HFF-Myc (cell line): Measurements from ENCODE around the gene CCNL1.

Experiments used
- DNase-seq: peaks from one replicate; pipeline ENCODE4 v3.0.0-alpha.2; 2011; ENCODE audit warnings: low read depth; ENCODE audit errors: extremely low read depth
- H3K4me3 ChIP-seq: replicated peaks from 2 replicates; pipeline ENCODE4 v1.5.1; 2011; ENCODE audit warnings: low read depth, mild to moderate bottlenecking, control low read depth, low read length
- CTCF ChIP-seq: IDR thresholded peaks from 2 replicates; pipeline ENCODE4 v1.5.1; 2012; ENCODE audit warnings: mild to moderate bottlenecking, low read depth, low read length, control low read depth; ENCODE audit errors: missing control alignments

CCNL1 gene

GRCh38 chr3:157099326-157100095 lies 60.4 kb downstream of the CCNL1 start:
- no peak for TF ChIP-seq CTCF
- DNase-seq = no peak

DNA sequence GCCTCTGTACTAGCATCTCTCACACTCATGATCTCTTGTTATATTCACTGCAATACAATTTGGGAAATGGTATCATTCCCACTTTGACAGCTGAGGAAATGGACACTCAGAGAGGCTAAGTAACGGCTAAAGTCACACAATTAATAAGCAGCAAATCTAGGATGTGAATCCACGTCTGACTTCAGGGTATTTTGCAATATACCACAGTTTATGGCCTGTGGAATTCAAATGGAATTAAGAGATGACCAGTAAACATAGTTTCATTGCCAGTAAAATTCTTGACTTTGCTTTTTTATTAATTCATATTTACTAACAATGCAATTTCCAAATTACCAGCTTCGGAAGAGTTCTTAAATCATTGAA lies 61.1 kb downstream of the CCNL1 start:
- no peak overlapping the region for H3K4me3 ChIP-seq
- TF ChIP-seq CTCF = no peak
- DNase-seq = no peak

More at GRCh38 chr3:157099326-157100095, 60.4 kb downstream of the CCNL1 start:
- no peak overlapping the region for H3K4me3 ChIP-seq

- no peak for DNase-seq
- no peak for TF ChIP-seq CTCF
- H3K4me3 ChIP-seq = no peak overlapping the region
Measured at GRCh38 chr3:157098121-157098822, 61.7 kb downstream of the CCNL1 start.
